AG08395 (cell line): ENCODE data around the gene FILIP1L.

ENCODE experiments used
- DNase-seq: peaks from one replicate; pipeline ENCODE4 v3.0.0; 2012; ENCODE audit warnings: mixed read lengths, low spot score

Gene FILIP1L

GRCh38 chr3:100114413-100115030 is at the start of gene FILIP1L:
TSS of gene FILIP1L (minus strand) at chr3:100114501.
- DNase-seq: no peak

GRCh38 chr3:100163787-100164186 is 49.5 kb upstream of the FILIP1L start:
- DNase-seq: no peak

- no peak for DNase-seq
Measured at GRCh38 chr3:100160521-100160920, 46.2 kb upstream of the FILIP1L start.

GRCh38 chr3:100159331-100160153 is 45.2 kb upstream of the FILIP1L start:
- peak; percentile 68 for DNase-seq

GRCh38 chr3:100158918-100159330 is 44.6 kb upstream of the FILIP1L start:
- no peak for DNase-seq

GRCh38 chr3:100157685-100158084 is 43.4 kb upstream of the FILIP1L start:
- no peak for DNase-seq

- no peak for DNase-seq
Measured at GRCh38 chr3:100155590-100155989, 41.3 kb upstream of the FILIP1L start.

- DNase-seq: peak; percentile 35
Measured at GRCh38 chr3:100155128-100155527, 40.8 kb upstream of the FILIP1L start.

GRCh38 chr3:100154171-100154570 is 39.9 kb upstream of the FILIP1L start:
- DNase-seq: no peak

- DNase-seq: no peak
Measured at GRCh38 chr3:100151024-100151707, 36.9 kb upstream of the FILIP1L start.

GRCh38 chr3:100150473-100150872 is 36.2 kb upstream of the FILIP1L start:
- DNase-seq: peak; percentile 37

GRCh38 chr3:100149713-100150415 is 35.6 kb upstream of the FILIP1L start:
- DNase-seq: no peak

- no peak for DNase-seq
Measured at GRCh38 chr3:100149130-100149529, 34.8 kb upstream of the FILIP1L start.

- DNase-seq: no peak
Measured at GRCh38 chr3:100144255-100144866, 30.1 kb upstream of the FILIP1L start.

GRCh38 chr3:100141586-100141985 is 27.3 kb upstream of the FILIP1L start:
- DNase-seq: peak; percentile 26

GRCh38 chr3:100140976-100141375 is 26.7 kb upstream of the FILIP1L start:
- DNase-seq: no peak

GRCh38 chr3:100136921-100137320 is 22.6 kb upstream of the FILIP1L start:
- no peak for DNase-seq

GRCh38 chr3:100131241-100131640 is 16.9 kb upstream of the FILIP1L start:
- no peak for DNase-seq

- no peak for DNase-seq
Measured at GRCh38 chr3:100129941-100130340, 15.6 kb upstream of the FILIP1L start.

- DNase-seq: no peak
Measured at GRCh38 chr3:100128565-100128964, 14.3 kb upstream of the FILIP1L start.

- DNase-seq: no peak
Measured at GRCh38 chr3:100127792-100128191, 13.5 kb upstream of the FILIP1L start.
